Liver (tissue), 3 donors: Measurements from ENCODE around the gene GABRB1.

ENCODE experiments used
- EGR1 ChIP-seq, 2 donors: IDR thresholded peaks; 2 replicates each; pipeline ENCODE4 v1.6.1; 2016 to 2018; ENCODE audit warnings: antibody characterized with exemption in 2 of 2, low read depth in 2 of 2
- FOXA1 ChIP-seq: IDR thresholded peaks from 2 replicates; pipeline ENCODE4 v1.6.1; 2016; ENCODE audit warnings: antibody characterized with exemption
- HNF4A ChIP-seq, 2 donors: conservative IDR thresholded peaks; 2 replicates each; pipeline ENCODE4 v1.6.1; 2016; ENCODE audit warnings: antibody characterized with exemption in 2 of 2, mild to moderate bottlenecking in 2 of 2
- JUND ChIP-seq, 2 donors: IDR thresholded peaks; 2 replicates each; pipeline ENCODE4 v1.6.1; 2016; ENCODE audit warnings: antibody characterized with exemption in 2 of 2
- RAD21 ChIP-seq, 2 donors: IDR thresholded peaks; 2 replicates each; pipeline ENCODE4 v1.6.1; 2016; ENCODE audit warnings: antibody characterized with exemption in 2 of 2, mild to moderate bottlenecking in 2 of 2
- RXRA ChIP-seq, 2 donors: IDR thresholded peaks; 2 replicates each; pipeline ENCODE4 v1.6.1; 2017 to 2018; ENCODE audit warnings: antibody characterized with exemption in 2 of 2, mild to moderate bottlenecking in 1 of 2
- TAF1 ChIP-seq: conservative IDR thresholded peaks from 2 replicates; pipeline ENCODE4 v1.6.1; 2016; ENCODE audit warnings: antibody characterized with exemption, mild to moderate bottlenecking
- YY1 ChIP-seq: IDR thresholded peaks from 2 replicates; pipeline ENCODE4 v1.6.1; 2016; ENCODE audit warnings: antibody characterized with exemption, mild to moderate bottlenecking
- TF ChIP-seq, protein P1 (sequence below): fragments of 150-350 bp; IDR thresholded peaks from 2 replicates; pipeline ENCODE4 v1.5.1; 2017; ENCODE audit warnings: improper control_type of control experiment, low read depth, low read length; ENCODE audit not compliant: missing input control
- TF ChIP-seq, protein P2 (sequence below): IDR thresholded peaks from 2 replicates; pipeline ENCODE4 v1.6.1; 2016; ENCODE audit warnings: antibody characterized with exemption
- TF ChIP-seq, protein P3 (sequence below): IDR thresholded peaks from 2 replicates; pipeline ENCODE4 v1.6.1; 2016; ENCODE audit warnings: antibody characterized with exemption, mild to moderate bottlenecking
- TF ChIP-seq, protein P4 (sequence below): IDR thresholded peaks from 2 replicates; pipeline ENCODE4 v1.6.1; 2016; ENCODE audit warnings: antibody characterized with exemption
- donor health status: healthy.
- donor health status: healthy.

DNA sequence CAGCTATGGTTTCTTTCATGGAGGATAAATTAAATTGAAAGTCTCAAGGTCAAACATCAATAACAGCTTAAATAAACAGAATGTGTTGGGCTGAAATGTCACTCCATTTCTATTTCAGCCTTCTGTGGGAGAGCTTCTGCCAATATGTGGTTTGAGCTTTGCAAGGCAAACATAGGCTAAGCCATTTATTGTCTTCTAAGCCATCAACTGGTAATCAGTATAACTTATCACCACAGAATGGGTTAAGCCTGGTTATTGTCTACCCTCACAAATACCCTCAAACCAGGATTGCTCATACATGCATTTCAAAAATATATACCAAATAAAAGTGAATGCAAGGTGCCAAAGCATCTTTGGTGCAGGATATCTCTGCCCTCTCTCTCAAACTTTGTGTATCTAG lies 52.7 kb downstream of the GABRB1 start:
- TF ChIP-seq, protein P1, sequence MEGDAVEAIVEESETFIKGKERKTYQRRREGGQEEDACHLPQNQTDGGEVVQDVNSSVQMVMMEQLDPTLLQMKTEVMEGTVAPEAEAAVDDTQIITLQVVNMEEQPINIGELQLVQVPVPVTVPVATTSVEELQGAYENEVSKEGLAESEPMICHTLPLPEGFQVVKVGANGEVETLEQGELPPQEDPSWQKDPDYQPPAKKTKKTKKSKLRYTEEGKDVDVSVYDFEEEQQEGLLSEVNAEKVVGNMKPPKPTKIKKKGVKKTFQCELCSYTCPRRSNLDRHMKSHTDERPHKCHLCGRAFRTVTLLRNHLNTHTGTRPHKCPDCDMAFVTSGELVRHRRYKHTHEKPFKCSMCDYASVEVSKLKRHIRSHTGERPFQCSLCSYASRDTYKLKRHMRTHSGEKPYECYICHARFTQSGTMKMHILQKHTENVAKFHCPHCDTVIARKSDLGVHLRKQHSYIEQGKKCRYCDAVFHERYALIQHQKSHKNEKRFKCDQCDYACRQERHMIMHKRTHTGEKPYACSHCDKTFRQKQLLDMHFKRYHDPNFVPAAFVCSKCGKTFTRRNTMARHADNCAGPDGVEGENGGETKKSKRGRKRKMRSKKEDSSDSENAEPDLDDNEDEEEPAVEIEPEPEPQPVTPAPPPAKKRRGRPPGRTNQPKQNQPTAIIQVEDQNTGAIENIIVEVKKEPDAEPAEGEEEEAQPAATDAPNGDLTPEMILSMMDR = no peak
- no peak for TF ChIP-seq EGR1 (IDR thresholded peaks at IDR 0.05; ENCODE audit: low read depth in 2 of 2)
- no peak for TF ChIP-seq JUND (IDR thresholded peaks at IDR 0.05)
- TF ChIP-seq, protein P2, sequence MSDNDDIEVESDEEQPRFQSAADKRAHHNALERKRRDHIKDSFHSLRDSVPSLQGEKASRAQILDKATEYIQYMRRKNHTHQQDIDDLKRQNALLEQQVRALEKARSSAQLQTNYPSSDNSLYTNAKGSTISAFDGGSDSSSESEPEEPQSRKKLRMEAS = no peak
- no peak for TF ChIP-seq RAD21 (IDR thresholded peaks at IDR 0.05)
- no peak for TF ChIP-seq YY1
- TF ChIP-seq, protein P3, sequence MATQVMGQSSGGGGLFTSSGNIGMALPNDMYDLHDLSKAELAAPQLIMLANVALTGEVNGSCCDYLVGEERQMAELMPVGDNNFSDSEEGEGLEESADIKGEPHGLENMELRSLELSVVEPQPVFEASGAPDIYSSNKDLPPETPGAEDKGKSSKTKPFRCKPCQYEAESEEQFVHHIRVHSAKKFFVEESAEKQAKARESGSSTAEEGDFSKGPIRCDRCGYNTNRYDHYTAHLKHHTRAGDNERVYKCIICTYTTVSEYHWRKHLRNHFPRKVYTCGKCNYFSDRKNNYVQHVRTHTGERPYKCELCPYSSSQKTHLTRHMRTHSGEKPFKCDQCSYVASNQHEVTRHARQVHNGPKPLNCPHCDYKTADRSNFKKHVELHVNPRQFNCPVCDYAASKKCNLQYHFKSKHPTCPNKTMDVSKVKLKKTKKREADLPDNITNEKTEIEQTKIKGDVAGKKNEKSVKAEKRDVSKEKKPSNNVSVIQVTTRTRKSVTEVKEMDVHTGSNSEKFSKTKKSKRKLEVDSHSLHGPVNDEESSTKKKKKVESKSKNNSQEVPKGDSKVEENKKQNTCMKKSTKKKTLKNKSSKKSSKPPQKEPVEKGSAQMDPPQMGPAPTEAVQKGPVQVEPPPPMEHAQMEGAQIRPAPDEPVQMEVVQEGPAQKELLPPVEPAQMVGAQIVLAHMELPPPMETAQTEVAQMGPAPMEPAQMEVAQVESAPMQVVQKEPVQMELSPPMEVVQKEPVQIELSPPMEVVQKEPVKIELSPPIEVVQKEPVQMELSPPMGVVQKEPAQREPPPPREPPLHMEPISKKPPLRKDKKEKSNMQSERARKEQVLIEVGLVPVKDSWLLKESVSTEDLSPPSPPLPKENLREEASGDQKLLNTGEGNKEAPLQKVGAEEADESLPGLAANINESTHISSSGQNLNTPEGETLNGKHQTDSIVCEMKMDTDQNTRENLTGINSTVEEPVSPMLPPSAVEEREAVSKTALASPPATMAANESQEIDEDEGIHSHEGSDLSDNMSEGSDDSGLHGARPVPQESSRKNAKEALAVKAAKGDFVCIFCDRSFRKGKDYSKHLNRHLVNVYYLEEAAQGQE = no peak
- TF ChIP-seq FOXA1 = no peak
- TF ChIP-seq TAF1 = no peak
- TF ChIP-seq RXRA (IDR thresholded peaks at IDR 0.05) = no peak
- TF ChIP-seq, protein P4, sequence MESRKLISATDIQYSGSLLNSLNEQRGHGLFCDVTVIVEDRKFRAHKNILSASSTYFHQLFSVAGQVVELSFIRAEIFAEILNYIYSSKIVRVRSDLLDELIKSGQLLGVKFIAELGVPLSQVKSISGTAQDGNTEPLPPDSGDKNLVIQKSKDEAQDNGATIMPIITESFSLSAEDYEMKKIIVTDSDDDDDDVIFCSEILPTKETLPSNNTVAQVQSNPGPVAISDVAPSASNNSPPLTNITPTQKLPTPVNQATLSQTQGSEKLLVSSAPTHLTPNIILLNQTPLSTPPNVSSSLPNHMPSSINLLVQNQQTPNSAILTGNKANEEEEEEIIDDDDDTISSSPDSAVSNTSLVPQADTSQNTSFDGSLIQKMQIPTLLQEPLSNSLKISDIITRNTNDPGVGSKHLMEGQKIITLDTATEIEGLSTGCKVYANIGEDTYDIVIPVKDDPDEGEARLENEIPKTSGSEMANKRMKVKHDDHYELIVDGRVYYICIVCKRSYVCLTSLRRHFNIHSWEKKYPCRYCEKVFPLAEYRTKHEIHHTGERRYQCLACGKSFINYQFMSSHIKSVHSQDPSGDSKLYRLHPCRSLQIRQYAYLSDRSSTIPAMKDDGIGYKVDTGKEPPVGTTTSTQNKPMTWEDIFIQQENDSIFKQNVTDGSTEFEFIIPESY = no peak
- TF ChIP-seq HNF4A (conservative IDR thresholded peaks at IDR 0.05) = no peak
